Breast epithelium (tissue), 4 donors: ENCODE measurements around the gene USP10. TPM values are rescaled to one million over a fixed set of nuclear protein-coding genes. Genes with fewer than 3 reads are reported as not detected.
A peak's percentile ranks its signal among the peaks of the same experiment; 100 is the strongest.

Experiments used
- DNase-seq, 2 donors: peaks; one replicate each; pipeline ENCODE4 v3.0.0-alpha.2; 2019; ENCODE audit warnings: low spot score in 2 of 2
- H3K27ac ChIP-seq, 2 donors: fragments of 200-600 bp; sonication (generic) in 1 of 2; one replicate each; pipeline ENCODE4 v1.5.1; 2016 to 2019; ENCODE audit warnings: mild to moderate bottlenecking in 1 of 2
- H3K27me3 ChIP-seq, 2 donors: fragments of 200-600 bp; sonication (generic) in 1 of 2; one replicate each; pipeline versions ENCODE4 v1.5.1 to v1.6.0; 2017 to 2019; ENCODE audit warnings: control low read depth in 1 of 2, mild to moderate bottlenecking in 1 of 2
- H3K36me3 ChIP-seq: fragments of 200-600 bp; one replicate; pipeline ENCODE4 v1.5.1; 2019
- H3K4me1 ChIP-seq, 2 donors: fragments of 200-600 bp; sonication (generic); one replicate each; pipeline ENCODE4 v1.5.1; 2016 to 2019; ENCODE audit warnings: control low read depth in 1 of 2
- H3K4me3 ChIP-seq, 3 donors: fragments of 200-600 bp; sonication (generic); 1 replicate in 2 of 3; 2 replicates in 1 of 3; pipeline ENCODE4 v1.5.1; 2016 to 2019; ENCODE audit warnings: mild to moderate bottlenecking in 3 of 3, moderate library complexity in 2 of 3
- H3K9me3 ChIP-seq, 2 donors: fragments of 200-600 bp; sonication (generic) in 1 of 2; one replicate each; pipeline ENCODE4 v1.5.1; 2016 to 2019; ENCODE audit warnings: control low read depth in 1 of 2
- CTCF ChIP-seq, 3 donors: fragments of 450-650 bp; IDR thresholded peaks; one replicate each; pipeline ENCODE4 v1.5.1; 2016 to 2017; ENCODE audit warnings: antibody characterized with exemption in 3 of 3, mild to moderate bottlenecking in 3 of 3, moderate library complexity in 3 of 3
- POLR2A ChIP-seq: fragments of 450-650 bp; IDR thresholded peaks from one replicate; pipeline ENCODE4 v1.6.1; 2016; ENCODE audit warnings: antibody characterized with exemption, mild to moderate bottlenecking, moderate library complexity
- POLR2AphosphoS5 ChIP-seq, 3 donors: sonication (generic); formaldehyde crosslinking; IDR thresholded peaks; one replicate each; pipeline ENCODE4 v1.6.1; 2017; ENCODE audit warnings: antibody characterized with exemption in 3 of 3
- intact Hi-C: fragments of 100-400 bp; cut with DNase I; formaldehyde crosslinking; loops from one replicate; pipeline ENCODE4 v1.15.1; 2023; ENCODE audit warnings: low total_unique reads
- total RNA-seq, 3 donors: library from RNA; depleted of rRNA; stranded (reverse); fragments of >200 nt; gene quantifications; one replicate each; pipeline ENCODE4 v1.1.0, GENCODE V29; 2016

The USP10 gene
- total RNA-seq, 3 donors from 2014 or later = 30.4 to 70.8 (median 51.5) TPM

DNA sequence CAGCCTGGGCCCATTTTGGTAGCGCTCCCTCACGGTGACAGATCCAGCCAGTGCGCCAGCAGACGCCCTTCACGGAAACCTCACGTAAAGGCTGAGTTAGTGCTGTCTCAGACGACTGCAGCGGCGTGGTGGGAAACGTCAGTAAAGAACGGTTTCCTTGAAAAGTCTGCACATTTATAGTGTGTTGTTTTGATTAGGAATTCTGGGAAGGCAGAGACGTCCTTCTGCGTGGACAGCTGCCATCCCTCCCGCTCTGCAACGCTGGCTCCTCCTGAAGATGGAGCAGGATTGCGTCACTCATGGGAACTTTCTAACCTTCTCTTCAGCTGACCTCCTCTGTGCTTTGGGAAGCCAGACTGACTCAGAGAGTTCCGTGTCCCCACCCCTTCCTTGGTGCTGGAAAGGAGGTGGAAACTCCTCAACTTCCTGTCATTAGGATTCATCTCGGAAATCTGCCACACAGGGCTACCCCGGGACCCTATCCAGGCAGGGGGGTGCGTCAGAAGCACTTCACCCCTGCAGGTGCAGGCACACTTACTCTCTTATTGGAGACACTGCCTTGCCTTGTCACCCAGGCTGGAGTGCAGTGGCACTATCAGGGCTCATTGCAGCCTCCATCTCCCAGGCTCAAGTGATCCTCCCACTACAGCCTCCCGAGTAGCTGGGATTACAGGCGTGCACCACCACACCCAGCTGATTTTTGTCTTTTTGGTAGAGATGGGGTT is 95.7 kb downstream of the USP10 start:
- intact Hi-C loops = loop anchor here (5.0 kb wide), 1 partner anchor 1017 kb away; no protein-coding TSS in a partner anchor
- Histone ChIP-seq H3K9me3 (no peaks in the 10 kb centered on the region), H3K27ac (peak overlapping the region; percentile 41 to 81), H3K36me3 (no peaks in the 10 kb centered on the region), H3K4me3 (peak overlapping the region in 1 of 3 donors; percentile 26), H3K4me1 (no peaks in the 10 kb centered on the region), H3K27me3 (no peaks in the 10 kb centered on the region)
- TF ChIP-seq POLR2AphosphoS5 (IDR thresholded peaks at IDR 0.05) = peak; percentile 35 to 97 (median 89)
- TF ChIP-seq POLR2A = no peak
- no peak for TF ChIP-seq CTCF (IDR thresholded peaks at IDR 0.05)
- DNase-seq = peak in 1 of 2 donors; percentile 28

- Histone ChIP-seq H3K4me1 (no peaks in the 10 kb centered on the region), H3K27ac (no peak overlapping the region), H3K9me3 (no peaks in the 10 kb centered on the region), H3K36me3 (no peaks in the 10 kb centered on the region), H3K4me3 (no peak overlapping the region), H3K27me3 (no peaks in the 10 kb centered on the region)
- intact Hi-C loops = no loop called here
- no peak for DNase-seq
- TF ChIP-seq CTCF (IDR thresholded peaks at IDR 0.05) (no peak), POLR2AphosphoS5 (IDR thresholded peaks at IDR 0.05) (no peak), POLR2A (no peak)
These were observed 100.6 kb downstream of the USP10 start for GRCh38 chr16:84800158-84800978.

DNA sequence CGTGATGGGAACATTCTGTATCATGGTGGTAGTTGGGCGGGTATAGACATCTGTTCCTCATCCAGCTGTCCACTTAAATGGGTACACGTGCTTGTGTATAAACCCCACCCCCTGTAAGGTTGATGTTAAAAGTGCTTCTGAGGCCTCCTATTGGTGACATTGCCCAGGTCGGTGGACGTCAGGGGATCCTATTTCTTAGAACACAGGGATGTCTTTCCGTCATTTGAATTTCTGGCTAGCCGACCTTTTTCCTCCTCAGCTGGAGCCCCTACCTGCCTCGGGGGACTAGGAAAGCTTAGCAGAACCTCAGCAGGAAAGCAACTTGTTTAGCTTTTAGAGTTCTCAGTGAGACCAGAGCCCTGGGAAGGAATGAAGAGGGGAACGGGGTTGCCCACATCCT is 103.3 kb downstream of the USP10 start:
- H3K4me1 ChIP-seq = peaks cover 0 to 3% of the 10 kb centered on the region in 2 donors
- TF ChIP-seq CTCF (IDR thresholded peaks at IDR 0.05) (no peak), POLR2AphosphoS5 (IDR thresholded peaks at IDR 0.05) (no peak), POLR2A (no peak)
- H3K27me3 ChIP-seq = no peaks in the 10 kb centered on the region
- no peaks in the 10 kb centered on the region for H3K9me3 ChIP-seq
- no peak overlapping the region for H3K4me3 ChIP-seq
- intact Hi-C loops = no loop called here
- no peak overlapping the region for H3K27ac ChIP-seq
- no peak for DNase-seq
- no peaks in the 10 kb centered on the region for H3K36me3 ChIP-seq

DNA sequence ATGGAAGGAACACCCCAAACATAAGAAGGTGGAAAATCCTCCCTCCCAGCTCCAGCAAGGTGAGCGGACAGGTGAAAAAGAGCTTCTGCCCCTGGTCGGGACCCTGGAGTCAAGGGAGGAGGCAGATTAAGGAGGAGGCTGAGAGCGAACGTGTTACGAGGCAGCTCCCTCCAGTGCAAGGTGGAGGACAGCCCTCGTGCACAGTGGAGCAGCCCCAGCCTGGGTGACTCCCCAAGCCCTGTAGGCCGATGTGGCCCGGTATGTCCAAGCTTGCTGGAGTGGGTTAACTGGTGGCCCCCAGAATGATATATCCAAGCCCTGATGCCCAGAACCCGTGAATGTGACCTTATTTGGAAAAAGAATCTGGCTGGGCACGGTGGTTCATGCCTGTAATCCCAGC is 104.5 kb downstream of the USP10 start:
- H3K4me3 ChIP-seq = no peak overlapping the region
- no peak overlapping the region for H3K27ac ChIP-seq
- DNase-seq = no peak
- H3K27me3 ChIP-seq = no peaks in the 10 kb centered on the region
- no peaks in the 10 kb centered on the region for H3K36me3 ChIP-seq
- intact Hi-C loops = no loop called here
- no peak for TF ChIP-seq POLR2AphosphoS5 (IDR thresholded peaks at IDR 0.05)
- no peak for TF ChIP-seq POLR2A
- TF ChIP-seq CTCF (IDR thresholded peaks at IDR 0.05) = no peak
- H3K9me3 ChIP-seq = no peaks in the 10 kb centered on the region
- peaks cover 0 to 3% of the 10 kb centered on the region in 2 donors for H3K4me1 ChIP-seq
